ENCODE data around the gene CELF4.

DNA sequence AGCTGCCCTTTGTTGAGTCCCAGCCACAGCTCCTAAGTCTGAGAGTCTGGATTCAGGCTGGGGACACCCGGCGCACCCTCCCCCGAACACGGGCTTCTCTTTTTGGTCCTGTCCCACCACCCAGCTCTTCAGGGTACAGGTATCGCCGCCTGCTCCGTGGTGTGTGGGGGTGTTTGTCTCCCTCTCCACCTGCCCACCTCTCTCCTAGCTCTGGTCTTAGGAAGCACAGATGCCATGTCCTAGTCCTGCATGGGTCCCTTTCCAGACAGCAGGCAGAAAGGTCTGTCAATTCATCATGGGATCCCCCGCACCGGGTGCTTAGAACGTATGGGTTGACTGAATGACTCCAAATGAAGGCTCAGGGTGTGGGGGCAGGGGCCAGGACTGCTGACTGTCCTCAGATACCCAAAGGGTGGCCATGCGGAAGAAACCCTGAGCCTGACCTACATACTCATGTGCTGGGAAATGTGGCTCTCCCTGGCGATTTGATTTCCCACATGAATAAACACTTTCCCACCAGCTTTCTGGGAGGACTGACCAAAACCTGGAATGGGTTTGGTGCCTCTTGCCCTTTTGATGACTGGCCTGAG is 156.8 kb downstream of the CELF4 start:
- TF ChIP-seq, protein P1, sequence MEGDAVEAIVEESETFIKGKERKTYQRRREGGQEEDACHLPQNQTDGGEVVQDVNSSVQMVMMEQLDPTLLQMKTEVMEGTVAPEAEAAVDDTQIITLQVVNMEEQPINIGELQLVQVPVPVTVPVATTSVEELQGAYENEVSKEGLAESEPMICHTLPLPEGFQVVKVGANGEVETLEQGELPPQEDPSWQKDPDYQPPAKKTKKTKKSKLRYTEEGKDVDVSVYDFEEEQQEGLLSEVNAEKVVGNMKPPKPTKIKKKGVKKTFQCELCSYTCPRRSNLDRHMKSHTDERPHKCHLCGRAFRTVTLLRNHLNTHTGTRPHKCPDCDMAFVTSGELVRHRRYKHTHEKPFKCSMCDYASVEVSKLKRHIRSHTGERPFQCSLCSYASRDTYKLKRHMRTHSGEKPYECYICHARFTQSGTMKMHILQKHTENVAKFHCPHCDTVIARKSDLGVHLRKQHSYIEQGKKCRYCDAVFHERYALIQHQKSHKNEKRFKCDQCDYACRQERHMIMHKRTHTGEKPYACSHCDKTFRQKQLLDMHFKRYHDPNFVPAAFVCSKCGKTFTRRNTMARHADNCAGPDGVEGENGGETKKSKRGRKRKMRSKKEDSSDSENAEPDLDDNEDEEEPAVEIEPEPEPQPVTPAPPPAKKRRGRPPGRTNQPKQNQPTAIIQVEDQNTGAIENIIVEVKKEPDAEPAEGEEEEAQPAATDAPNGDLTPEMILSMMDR (IDR thresholded peaks at IDR 0.05; ENCODE audit: insufficient read depth, low read length): no peak
- no peak for TF ChIP-seq POLR2AphosphoS5 (IDR thresholded peaks at IDR 0.05; ENCODE audit: low read depth)
- TF ChIP-seq, protein P2, sequence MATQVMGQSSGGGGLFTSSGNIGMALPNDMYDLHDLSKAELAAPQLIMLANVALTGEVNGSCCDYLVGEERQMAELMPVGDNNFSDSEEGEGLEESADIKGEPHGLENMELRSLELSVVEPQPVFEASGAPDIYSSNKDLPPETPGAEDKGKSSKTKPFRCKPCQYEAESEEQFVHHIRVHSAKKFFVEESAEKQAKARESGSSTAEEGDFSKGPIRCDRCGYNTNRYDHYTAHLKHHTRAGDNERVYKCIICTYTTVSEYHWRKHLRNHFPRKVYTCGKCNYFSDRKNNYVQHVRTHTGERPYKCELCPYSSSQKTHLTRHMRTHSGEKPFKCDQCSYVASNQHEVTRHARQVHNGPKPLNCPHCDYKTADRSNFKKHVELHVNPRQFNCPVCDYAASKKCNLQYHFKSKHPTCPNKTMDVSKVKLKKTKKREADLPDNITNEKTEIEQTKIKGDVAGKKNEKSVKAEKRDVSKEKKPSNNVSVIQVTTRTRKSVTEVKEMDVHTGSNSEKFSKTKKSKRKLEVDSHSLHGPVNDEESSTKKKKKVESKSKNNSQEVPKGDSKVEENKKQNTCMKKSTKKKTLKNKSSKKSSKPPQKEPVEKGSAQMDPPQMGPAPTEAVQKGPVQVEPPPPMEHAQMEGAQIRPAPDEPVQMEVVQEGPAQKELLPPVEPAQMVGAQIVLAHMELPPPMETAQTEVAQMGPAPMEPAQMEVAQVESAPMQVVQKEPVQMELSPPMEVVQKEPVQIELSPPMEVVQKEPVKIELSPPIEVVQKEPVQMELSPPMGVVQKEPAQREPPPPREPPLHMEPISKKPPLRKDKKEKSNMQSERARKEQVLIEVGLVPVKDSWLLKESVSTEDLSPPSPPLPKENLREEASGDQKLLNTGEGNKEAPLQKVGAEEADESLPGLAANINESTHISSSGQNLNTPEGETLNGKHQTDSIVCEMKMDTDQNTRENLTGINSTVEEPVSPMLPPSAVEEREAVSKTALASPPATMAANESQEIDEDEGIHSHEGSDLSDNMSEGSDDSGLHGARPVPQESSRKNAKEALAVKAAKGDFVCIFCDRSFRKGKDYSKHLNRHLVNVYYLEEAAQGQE (IDR thresholded peaks at IDR 0.05; ENCODE audit: insufficient replicate concordance, low read depth): no peak
